ENCODE data around the gene ZNF253.
"Not testable (repeated sequence)": the region's sequence is repeated elsewhere in the genome, so short reads cannot be mapped to it uniquely, and the experiment has no call there.

ZNF253 gene

GRCh38 chr19:19900139-19900728, 34.6 kb downstream of the ZNF253 start:
- DNase-seq (ENCODE audit: low spot score): no peak

DNA sequence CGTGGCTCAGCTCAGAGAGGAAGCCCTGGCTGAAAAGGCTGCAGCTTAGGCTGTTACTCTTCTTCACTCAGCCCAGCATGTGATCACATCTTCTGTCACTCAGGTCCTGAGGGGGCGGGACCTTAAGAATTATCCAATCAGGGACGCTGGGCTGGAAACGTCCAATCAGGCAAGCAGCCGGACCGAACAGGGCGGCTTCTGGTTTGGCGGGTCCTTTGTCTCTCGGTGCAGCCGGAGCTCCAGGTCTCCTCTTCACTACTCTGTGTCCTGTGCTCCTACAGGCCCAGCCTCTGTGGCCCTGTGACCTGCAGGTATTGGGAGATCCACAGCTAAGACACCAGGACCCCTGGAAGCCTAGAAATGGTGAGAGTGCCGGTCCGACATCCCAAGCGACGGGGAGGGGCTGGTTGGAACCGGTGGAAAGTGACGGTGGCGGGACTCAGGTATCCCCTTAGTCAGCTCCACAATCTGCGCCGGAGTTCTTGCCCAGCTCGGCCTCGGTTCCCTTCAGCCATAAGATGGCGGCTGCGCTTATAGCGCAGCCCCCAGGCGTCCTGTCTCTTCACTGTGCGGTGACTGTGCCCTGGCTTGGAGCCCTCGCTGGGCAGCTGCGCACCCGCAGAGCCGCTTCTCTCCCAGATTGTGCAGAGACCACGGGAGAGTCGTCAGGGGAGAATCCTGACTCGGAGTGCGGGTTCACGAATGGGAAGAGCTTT, 35.2 kb downstream of the ZNF253 start, which contains the start of gene ZNF93:
TSS of gene ZNF93 (plus strand) at position 218 of the 716 bp plus-strand sequence. CDS start at position 361, 143 bp downstream.
- peak; percentile 67 for DNase-seq (ENCODE audit: low spot score)

GRCh38 chr19:19907551-19907950, 41.9 kb downstream of the ZNF253 start:
- DNase-seq (ENCODE audit: low spot score): not testable (repeated sequence)

- DNase-seq (ENCODE audit: low spot score): no peak
These were observed 44.0 kb downstream of the ZNF253 start for GRCh38 chr19:19909654-19910053.

DNA sequence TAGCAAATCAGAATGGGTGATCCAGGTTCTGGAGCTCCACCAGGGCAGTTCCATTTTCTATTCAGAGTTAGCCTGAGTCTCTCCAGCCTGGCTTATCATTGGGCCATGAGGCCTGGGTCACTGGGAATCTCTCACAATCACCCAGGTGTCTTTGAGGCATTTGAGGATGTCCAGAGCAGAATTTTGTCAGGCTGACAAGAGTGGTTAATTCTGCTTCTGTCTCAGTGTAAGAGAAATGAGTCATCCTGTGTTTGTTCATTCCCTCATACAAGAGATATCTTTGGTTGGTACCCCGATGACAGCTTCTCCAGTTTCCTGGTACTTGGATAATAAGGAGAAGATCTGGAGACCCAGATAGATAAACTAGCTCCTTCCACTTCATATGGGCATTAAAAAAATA, 45.5 kb downstream of the ZNF253 start:
- no peak for DNase-seq (ENCODE audit: low spot score)

- DNase-seq (ENCODE audit: low spot score): no peak
These were observed 48.9 kb downstream of the ZNF253 start for GRCh38 chr19:19914596-19914995.

GRCh38 chr19:19930417-19930816, 64.7 kb downstream of the ZNF253 start:
- not testable (repeated sequence) for DNase-seq (ENCODE audit: low spot score)

DNA sequence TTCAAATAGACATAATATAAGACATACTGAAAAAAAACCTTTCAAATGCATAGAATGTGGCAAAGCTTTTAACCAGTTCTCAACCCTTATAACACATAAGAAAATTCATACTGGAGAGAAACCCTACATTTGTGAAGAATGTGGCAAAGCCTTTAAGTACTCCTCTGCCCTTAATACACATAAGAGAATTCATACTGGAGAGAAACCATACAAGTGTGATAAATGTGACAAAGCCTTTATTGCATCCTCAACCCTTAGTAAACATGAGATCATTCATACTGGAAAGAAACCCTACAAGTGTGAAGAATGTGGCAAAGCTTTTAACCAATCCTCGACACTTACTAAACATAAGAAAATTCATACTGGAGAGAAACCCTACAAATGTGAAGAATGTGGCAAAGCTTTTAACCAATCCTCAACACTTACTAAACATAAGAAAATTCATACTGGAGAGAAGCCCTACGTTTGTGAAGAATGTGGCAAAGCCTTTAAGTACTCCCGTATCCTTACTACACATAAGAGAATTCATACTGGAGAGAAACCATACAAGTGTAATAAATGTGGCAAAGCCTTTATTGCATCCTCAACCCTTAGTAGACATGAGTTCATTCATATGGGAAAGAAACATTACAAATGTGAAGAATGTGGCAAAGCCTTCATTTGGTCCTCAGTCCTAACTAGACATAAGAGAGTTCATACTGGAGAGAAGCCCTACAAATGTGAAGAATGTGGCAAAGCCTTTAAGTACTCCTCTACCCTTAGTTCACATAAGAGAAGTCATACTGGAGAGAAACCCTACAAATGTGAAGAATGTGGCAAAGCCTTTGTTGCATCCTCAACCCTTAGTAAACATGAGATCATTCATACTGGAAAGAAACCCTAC, 68.0 kb downstream of the ZNF253 start:
- not testable (repeated sequence) for DNase-seq (ENCODE audit: low spot score)

- no peak for DNase-seq (ENCODE audit: low spot score)
These were observed 71.7 kb downstream of the ZNF253 start for GRCh38 chr19:19937403-19937802.

DNA sequence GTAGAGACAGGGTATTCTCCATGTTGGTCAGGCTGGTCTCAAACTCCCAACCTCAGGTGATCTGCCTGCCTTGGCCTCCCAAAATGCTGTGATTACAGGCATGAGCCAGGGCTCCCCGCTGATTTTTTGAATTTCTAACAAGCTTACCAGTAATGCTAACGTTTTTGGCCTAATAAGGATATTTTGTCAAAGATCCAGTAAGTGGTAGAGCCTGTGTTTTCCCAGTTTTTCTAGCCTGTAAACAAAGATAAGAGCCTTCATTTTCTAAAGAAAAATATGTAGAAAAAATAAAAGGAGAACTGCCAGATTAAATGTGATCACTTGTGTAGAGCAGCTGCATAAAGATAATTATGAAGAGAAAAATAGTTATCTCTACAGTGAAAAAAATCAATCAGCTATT, 72.8 kb downstream of the ZNF253 start:
- no peak for DNase-seq (ENCODE audit: low spot score)

DNA sequence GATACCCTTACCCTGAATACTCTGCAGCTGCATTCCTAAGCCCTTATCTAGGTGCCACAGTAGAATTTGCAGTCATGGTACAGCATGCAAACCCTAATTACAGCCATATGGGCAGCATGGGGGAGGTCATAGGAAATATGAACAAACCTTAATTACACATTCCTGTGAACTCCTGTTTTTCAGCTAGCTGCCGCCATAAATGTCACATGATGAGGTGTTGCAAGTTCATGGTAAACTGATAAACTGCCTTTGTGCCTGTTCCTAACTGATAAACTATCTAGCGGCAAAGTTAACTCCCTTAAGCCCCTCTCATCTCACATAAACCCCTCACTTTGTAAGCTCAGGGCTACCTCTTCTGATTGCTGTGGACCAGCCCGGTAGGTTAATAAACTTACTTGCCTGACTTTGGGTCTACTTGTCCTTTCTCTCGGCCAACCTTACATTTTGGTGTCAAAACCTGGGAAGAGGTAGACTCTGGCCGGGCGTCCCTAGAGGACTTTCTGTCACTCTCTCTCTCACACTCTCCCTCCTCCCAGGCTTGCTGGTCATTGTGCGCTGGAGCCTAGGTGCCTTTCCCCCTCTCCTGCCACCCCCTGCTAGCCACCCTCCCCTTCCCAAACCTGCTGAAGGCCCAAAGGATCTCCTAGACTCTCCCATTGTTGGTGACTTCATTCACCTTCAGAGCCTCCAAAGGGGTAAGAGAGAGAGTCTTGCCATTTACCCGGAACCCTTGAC, 78.3 kb downstream of the ZNF253 start:
- DNase-seq (ENCODE audit: low spot score): no peak
